Smooth muscle cell of the pulmonary artery (primary cell): ENCODE results near the gene PTPRO. TPM values are rescaled to one million over a fixed set of nuclear protein-coding genes. Genes with fewer than 3 reads are reported as not detected.

Experiments
- total RNA-seq: library from RNA; depleted of rRNA; stranded (reverse); fragments of >200 nt; gene quantifications from 2 replicates; pipeline ENCODE4 v1.2.3, GENCODE V29; 2014

Gene PTPRO
- total RNA-seq = 1.9 and 2.2 TPM in 2 replicates

GRCh38 chr12:15322164-15323061 lies at the start of gene PTPRO:
Gene PTPRO (plus strand): TSS chr12:15322508.

Other genes starting within 250 kb of the PTPRO start
- gene RERG, start 101.1 kb upstream of the PTPRO start, total RNA-seq = 0.65 and 2.1 TPM in 2 replicates